Adrenal gland (tissue), 5 donors: ENCODE data around the gene KLK15.

Source experiments
- POLR2A ChIP-seq, 2 donors: fragments of 450-650 bp; IDR thresholded peaks; one replicate each; pipeline ENCODE4 v1.6.1; 2017; ENCODE audit warnings: antibody characterized with exemption in 2 of 2, mild to moderate bottlenecking in 2 of 2, moderate library complexity in 1 of 2
- TF ChIP-seq, protein P1 (sequence below), 6 experiments: fragments of 450-650 bp in 4 of 6; fragments of 200-600 bp in 2 of 6; sonication (generic) in 1 of 6; IDR thresholded peaks; 1 replicate in 5 of 6; 2 replicates in 1 of 6; pipeline versions ENCODE4 v1.5.1 to v1.8.0; 2016 to 2021; ENCODE audit warnings: antibody characterized with exemption in 6 of 6, mild to moderate bottlenecking in 2 of 6, moderate library complexity in 1 of 6
- donor health status: DM: no; HTN: no; CAD: no.

DNA sequence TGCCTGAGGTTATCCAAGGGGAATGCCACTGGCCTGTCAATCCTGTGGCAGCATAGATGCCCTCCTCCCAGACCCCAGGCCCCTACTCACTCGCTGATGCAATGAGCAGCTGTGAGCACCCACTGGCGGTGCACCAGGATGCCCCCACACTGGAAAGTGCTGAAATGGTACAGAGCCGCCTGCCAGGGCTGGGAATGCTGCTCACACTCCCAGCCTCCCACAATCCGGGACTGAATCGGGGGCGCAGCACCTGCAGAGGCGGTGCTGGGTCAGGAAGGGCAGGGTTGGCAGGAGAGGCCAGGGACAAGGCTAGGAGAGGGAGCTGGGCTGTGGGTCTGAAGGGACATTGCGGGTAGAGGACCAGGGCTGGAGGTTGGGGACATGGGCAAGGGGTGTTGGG, 11.8 kb downstream of the KLK15 start:
- TF ChIP-seq, protein P1, sequence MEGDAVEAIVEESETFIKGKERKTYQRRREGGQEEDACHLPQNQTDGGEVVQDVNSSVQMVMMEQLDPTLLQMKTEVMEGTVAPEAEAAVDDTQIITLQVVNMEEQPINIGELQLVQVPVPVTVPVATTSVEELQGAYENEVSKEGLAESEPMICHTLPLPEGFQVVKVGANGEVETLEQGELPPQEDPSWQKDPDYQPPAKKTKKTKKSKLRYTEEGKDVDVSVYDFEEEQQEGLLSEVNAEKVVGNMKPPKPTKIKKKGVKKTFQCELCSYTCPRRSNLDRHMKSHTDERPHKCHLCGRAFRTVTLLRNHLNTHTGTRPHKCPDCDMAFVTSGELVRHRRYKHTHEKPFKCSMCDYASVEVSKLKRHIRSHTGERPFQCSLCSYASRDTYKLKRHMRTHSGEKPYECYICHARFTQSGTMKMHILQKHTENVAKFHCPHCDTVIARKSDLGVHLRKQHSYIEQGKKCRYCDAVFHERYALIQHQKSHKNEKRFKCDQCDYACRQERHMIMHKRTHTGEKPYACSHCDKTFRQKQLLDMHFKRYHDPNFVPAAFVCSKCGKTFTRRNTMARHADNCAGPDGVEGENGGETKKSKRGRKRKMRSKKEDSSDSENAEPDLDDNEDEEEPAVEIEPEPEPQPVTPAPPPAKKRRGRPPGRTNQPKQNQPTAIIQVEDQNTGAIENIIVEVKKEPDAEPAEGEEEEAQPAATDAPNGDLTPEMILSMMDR (IDR thresholded peaks at IDR 0.05), result no peak
- TF ChIP-seq POLR2A (IDR thresholded peaks at IDR 0.05), result no peak
